Measurements from ENCODE around the gene HPS1. TPM values are rescaled to one million over a fixed set of nuclear protein-coding genes. Genes with fewer than 3 reads are reported as not detected.

Gene HPS1
- total RNA-seq, 1 donor from 2014 or later, result 31.9 TPM

DNA sequence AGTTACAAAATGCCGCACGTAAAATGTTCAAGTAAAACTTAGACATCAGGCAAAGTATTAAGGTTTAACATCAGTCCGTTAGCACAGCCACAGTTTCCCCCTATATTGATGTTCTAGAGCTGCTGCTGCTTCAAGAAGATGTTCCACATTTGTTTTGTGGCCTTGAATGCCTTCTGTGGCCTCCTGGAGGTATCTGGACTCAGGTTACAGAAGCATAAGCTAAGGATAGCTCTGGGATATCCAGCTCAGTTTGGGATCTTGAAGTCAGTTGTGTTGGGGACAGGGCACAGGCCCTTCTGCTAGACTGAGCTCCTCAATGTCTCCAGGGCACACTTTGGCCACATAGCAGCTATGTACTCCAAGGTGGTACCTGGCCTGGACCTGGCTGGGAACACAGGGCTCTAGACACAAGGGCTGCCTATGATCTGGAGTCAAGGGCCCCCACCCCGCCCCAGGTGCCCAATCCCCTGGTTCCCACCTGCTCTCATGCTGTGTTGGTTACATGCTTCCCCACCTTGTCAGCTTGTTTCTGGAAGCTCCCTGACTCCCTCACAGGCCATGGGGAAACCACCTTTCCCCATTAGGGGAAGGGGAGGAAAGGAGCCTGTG, 36.5 kb downstream of the HPS1 start:
- TF ChIP-seq, protein P1, sequence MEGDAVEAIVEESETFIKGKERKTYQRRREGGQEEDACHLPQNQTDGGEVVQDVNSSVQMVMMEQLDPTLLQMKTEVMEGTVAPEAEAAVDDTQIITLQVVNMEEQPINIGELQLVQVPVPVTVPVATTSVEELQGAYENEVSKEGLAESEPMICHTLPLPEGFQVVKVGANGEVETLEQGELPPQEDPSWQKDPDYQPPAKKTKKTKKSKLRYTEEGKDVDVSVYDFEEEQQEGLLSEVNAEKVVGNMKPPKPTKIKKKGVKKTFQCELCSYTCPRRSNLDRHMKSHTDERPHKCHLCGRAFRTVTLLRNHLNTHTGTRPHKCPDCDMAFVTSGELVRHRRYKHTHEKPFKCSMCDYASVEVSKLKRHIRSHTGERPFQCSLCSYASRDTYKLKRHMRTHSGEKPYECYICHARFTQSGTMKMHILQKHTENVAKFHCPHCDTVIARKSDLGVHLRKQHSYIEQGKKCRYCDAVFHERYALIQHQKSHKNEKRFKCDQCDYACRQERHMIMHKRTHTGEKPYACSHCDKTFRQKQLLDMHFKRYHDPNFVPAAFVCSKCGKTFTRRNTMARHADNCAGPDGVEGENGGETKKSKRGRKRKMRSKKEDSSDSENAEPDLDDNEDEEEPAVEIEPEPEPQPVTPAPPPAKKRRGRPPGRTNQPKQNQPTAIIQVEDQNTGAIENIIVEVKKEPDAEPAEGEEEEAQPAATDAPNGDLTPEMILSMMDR (IDR thresholded peaks at IDR 0.05; ENCODE audit: borderline replicate concordance), result no peak
- H3K9me3 ChIP-seq (replicated peaks), result no peaks in the 10 kb centered on the region
- peaks cover 2% of the 10 kb centered on the region for H3K36me3 ChIP-seq
- DNase-seq, result no peak
- no peak overlapping the region for H3K4me3 ChIP-seq
- intact Hi-C loops (cut with micrococcal nuclease), result no loop called here
- no peaks in the 10 kb centered on the region for H3K27me3 ChIP-seq (ENCODE audit: low read depth)
- H3K4me1 ChIP-seq, result peaks cover 44% of the 10 kb centered on the region
- H3K27ac ChIP-seq (replicated peaks), result no peak overlapping the region

GRCh38 chr10:98408799-98409198, 37.9 kb downstream of the HPS1 start:
- intact Hi-C loops (cut with micrococcal nuclease), result no loop called here
- TF ChIP-seq, protein P1 (IDR thresholded peaks at IDR 0.05; ENCODE audit: borderline replicate concordance), result no peak
- H3K27me3 ChIP-seq (ENCODE audit: low read depth), result no peaks in the 10 kb centered on the region
- H3K36me3 ChIP-seq, result peaks cover 9% of the 10 kb centered on the region
- no peak overlapping the region for H3K27ac ChIP-seq (replicated peaks)
- H3K4me1 ChIP-seq, result peaks cover 31% of the 10 kb centered on the region
- no peaks in the 10 kb centered on the region for H3K9me3 ChIP-seq (replicated peaks)
- H3K4me3 ChIP-seq, result no peak overlapping the region
- no peak for DNase-seq

DNA sequence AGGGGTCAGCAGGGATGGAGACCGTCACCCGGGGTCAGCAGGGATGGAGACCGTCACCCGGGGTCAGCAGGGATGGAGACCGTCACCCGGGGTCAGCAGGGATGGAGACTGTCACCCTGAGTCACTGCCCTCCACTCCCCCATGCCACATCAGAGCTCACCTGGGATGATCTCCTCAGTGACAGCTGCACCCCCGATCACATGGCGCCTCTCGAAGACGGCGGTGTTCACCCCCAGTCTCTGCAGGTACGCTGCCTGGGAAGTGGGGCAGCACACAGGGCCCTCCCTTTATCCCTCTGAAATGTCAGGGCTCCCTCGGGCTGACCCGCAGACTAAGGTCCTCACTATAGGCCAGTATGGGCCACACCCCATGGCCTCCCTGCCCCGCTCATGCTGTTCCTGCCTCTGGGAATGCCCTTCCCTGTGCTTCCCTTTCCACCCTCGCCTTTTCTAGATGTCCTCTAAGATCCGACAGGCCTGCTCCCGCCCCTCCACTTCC, 38.9 kb downstream of the HPS1 start:
- Histone ChIP-seq H3K36me3 (peaks cover 19% of the 10 kb centered on the region), H3K27me3 (ENCODE audit: low read depth) (no peaks in the 10 kb centered on the region), H3K4me3 (no peak overlapping the region), H3K9me3 (replicated peaks) (no peaks in the 10 kb centered on the region), H3K4me1 (peaks cover 27% of the 10 kb centered on the region), H3K27ac (replicated peaks) (no peak overlapping the region)
- DNase-seq, result no peak
- TF ChIP-seq, protein P1 (IDR thresholded peaks at IDR 0.05; ENCODE audit: borderline replicate concordance), result no peak
- intact Hi-C loops (cut with micrococcal nuclease), result no loop called here

- intact Hi-C loops (cut with micrococcal nuclease), result no loop called here
- Histone ChIP-seq H3K36me3 (peaks cover 20% of the 10 kb centered on the region), H3K27me3 (ENCODE audit: low read depth) (no peaks in the 10 kb centered on the region), H3K9me3 (replicated peaks) (no peaks in the 10 kb centered on the region), H3K27ac (replicated peaks) (no peak overlapping the region), H3K4me1 (peaks cover 21% of the 10 kb centered on the region), H3K4me3 (no peak overlapping the region)
- DNase-seq, result no peak
- TF ChIP-seq, protein P1 (IDR thresholded peaks at IDR 0.05; ENCODE audit: borderline replicate concordance), result no peak
Observed at GRCh38 chr10:98407017-98407743, 39.6 kb downstream of the HPS1 start.

GRCh38 chr10:98405422-98405821, 41.3 kb downstream of the HPS1 start:
- Histone ChIP-seq H3K4me1 (peaks cover 6% of the 10 kb centered on the region), H3K27me3 (ENCODE audit: low read depth) (no peaks in the 10 kb centered on the region), H3K4me3 (no peak overlapping the region), H3K9me3 (replicated peaks) (no peaks in the 10 kb centered on the region), H3K27ac (replicated peaks) (no peak overlapping the region), H3K36me3 (peaks cover 20% of the 10 kb centered on the region)
- no peak for DNase-seq
- intact Hi-C loops (cut with micrococcal nuclease), result no loop called here
- TF ChIP-seq, protein P1 (IDR thresholded peaks at IDR 0.05; ENCODE audit: borderline replicate concordance), result no peak
